ENCODE results near the gene BIRC2.

Gene BIRC2

DNA sequence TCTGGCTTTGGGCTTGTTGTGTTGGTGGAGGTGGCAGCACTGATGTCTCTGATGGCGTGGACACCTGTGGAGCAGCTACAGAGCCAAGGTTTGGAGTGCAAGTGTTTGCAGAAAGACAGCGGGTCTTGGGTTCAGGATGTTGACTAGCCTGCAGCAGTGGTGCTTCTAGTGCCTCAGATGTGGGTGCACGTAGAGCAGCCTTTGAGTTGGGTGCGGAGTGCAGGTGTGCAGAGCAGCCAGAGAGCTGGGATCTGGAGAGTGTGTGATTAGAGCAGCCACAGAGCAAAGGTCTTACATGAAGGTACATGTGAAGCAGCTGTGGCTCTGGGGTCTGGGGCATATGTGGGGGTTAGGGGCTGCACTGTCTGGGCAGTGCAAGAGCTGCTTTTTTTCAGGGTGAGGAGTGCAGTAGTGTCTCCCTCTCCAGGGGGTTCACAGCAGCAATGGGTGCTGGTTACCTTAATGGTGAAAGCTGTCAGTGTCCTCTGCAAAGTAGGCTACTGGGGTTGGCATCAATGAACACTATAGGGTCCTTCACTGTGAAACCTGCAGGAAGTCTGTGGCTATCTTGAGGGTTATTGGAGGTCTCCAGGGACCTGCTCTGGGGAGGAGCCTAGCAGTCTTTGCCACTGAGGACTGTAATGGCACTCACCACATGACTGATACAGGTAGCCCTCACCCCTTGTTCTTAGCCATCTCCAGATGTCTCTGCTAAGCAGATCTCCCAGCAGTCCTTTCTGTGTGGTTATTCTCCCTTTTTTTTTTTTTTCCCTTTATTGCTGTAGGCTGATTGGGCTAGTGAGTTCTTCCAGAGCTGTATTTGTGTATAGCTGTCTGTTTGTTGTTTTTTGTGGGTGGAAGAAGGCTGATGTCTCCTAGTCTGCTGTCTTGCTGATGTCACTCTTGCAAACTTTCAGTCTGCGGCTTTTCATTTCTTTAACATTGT is 14.3 kb downstream of the BIRC2 start:
- TF ChIP-seq, protein P1, sequence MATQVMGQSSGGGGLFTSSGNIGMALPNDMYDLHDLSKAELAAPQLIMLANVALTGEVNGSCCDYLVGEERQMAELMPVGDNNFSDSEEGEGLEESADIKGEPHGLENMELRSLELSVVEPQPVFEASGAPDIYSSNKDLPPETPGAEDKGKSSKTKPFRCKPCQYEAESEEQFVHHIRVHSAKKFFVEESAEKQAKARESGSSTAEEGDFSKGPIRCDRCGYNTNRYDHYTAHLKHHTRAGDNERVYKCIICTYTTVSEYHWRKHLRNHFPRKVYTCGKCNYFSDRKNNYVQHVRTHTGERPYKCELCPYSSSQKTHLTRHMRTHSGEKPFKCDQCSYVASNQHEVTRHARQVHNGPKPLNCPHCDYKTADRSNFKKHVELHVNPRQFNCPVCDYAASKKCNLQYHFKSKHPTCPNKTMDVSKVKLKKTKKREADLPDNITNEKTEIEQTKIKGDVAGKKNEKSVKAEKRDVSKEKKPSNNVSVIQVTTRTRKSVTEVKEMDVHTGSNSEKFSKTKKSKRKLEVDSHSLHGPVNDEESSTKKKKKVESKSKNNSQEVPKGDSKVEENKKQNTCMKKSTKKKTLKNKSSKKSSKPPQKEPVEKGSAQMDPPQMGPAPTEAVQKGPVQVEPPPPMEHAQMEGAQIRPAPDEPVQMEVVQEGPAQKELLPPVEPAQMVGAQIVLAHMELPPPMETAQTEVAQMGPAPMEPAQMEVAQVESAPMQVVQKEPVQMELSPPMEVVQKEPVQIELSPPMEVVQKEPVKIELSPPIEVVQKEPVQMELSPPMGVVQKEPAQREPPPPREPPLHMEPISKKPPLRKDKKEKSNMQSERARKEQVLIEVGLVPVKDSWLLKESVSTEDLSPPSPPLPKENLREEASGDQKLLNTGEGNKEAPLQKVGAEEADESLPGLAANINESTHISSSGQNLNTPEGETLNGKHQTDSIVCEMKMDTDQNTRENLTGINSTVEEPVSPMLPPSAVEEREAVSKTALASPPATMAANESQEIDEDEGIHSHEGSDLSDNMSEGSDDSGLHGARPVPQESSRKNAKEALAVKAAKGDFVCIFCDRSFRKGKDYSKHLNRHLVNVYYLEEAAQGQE (IDR thresholded peaks at IDR 0.05; ENCODE audit: insufficient read depth in 1 of 2, low read depth in 2 of 2, low read length in 2 of 2): no peak
- TF ChIP-seq POLR2AphosphoS5 (IDR thresholded peaks at IDR 0.05; ENCODE audit: low read depth, low read length): no peak

DNA sequence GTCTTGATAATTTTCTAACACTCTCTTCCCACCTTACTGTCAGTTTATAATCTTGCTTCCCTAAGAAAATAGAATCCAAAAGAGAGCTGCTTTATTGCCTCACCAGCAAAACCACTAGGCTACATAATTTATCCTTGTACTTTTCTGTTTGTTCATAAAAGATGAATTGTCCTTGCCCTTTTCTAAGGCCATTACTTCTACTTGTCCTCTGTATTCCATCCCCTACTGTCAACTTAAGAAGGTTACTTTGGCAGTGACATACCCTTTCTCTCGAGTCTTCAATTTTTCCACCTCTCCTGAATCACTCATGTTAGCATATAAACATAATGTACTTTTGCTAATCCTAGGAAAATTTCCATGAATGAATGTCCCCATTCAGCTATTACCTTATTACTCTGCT is 18.0 kb downstream of the BIRC2 start:
- TF ChIP-seq, protein P1 (IDR thresholded peaks at IDR 0.05; ENCODE audit: insufficient read depth in 1 of 2, low read depth in 2 of 2, low read length in 2 of 2): no peak
- TF ChIP-seq SIN3A (IDR thresholded peaks at IDR 0.05; ENCODE audit: borderline replicate concordance, insufficient read depth, low read length) (no peak), TAF1 (IDR thresholded peaks at IDR 0.05; ENCODE audit: borderline replicate concordance, insufficient read depth, low read length) (no peak), FOXP2 (optimal IDR thresholded peaks at IDR 0.05; ENCODE audit: borderline replicate concordance, extremely low read depth, extremely low read length, insufficient read depth) (no peak)

GRCh38 chr11:102367364-102367763 is 20.4 kb downstream of the BIRC2 start:
- TF ChIP-seq FOXP2 (optimal IDR thresholded peaks at IDR 0.05; ENCODE audit: borderline replicate concordance, extremely low read depth, extremely low read length, insufficient read depth): no peak
- TF ChIP-seq, protein P1 (IDR thresholded peaks at IDR 0.05; ENCODE audit: insufficient read depth in 1 of 2, low read depth in 2 of 2, low read length in 2 of 2): no peak
- TF ChIP-seq POLR2AphosphoS5 (IDR thresholded peaks at IDR 0.05; ENCODE audit: low read depth, low read length): no peak

- TF ChIP-seq TAF1 (IDR thresholded peaks at IDR 0.05; ENCODE audit: borderline replicate concordance, insufficient read depth, low read length) (no peak), SIN3A (IDR thresholded peaks at IDR 0.05; ENCODE audit: borderline replicate concordance, insufficient read depth, low read length) (no peak), POLR2AphosphoS5 (IDR thresholded peaks at IDR 0.05; ENCODE audit: low read depth, low read length) (no peak), FOXP2 (optimal IDR thresholded peaks at IDR 0.05; ENCODE audit: borderline replicate concordance, extremely low read depth, extremely low read length, insufficient read depth) (no peak)
- TF ChIP-seq, protein P1 (IDR thresholded peaks at IDR 0.05; ENCODE audit: insufficient read depth in 1 of 2, low read depth in 2 of 2, low read length in 2 of 2): no peak
Measured at GRCh38 chr11:102368472-102368871, 21.5 kb downstream of the BIRC2 start.
